ENCODE data around the gene CRIM1. TPM values are rescaled to one million over a fixed set of nuclear protein-coding genes. Genes with fewer than 3 reads are reported as not detected.

CRIM1 gene
- total RNA-seq, 1 donor from 2014 or later, result 25.8 TPM

DNA sequence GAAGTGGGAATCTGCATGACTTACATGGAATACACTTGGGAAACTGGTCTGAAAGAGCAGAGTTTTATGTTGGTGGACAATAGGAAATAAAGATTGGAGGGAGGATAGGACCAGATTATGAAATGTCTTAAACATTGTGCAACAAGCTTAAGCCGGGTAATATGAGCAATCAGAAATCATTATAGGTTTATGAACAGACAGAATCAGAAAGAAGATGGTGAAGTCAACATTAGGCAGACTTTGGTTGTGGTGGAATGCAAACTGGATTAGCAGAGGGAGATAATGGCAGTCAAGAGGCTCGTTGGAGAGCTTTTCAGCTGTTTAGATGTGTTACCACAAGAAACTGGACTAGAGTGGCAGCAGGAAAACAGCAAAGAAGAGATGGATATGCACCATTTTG, 43.5 kb downstream of the CRIM1 start:
- Mint-ChIP-seq H3K36me3 (ENCODE audit: insufficient read depth) (peaks cover 2% of the 10 kb centered on the region), H3K4me3 (ENCODE audit: low read depth) (no peak overlapping the region), H3K9me3 (ENCODE audit: low read depth) (no peaks in the 10 kb centered on the region), H3K27ac (no peak overlapping the region), H3K27me3 (no peaks in the 10 kb centered on the region), H3K4me1 (ENCODE audit: low read depth) (peaks cover 6% of the 10 kb centered on the region)
- DNase-seq (ENCODE audit: low spot score, unreplicated experiment), result no peak
- TF ChIP-seq, protein P1, sequence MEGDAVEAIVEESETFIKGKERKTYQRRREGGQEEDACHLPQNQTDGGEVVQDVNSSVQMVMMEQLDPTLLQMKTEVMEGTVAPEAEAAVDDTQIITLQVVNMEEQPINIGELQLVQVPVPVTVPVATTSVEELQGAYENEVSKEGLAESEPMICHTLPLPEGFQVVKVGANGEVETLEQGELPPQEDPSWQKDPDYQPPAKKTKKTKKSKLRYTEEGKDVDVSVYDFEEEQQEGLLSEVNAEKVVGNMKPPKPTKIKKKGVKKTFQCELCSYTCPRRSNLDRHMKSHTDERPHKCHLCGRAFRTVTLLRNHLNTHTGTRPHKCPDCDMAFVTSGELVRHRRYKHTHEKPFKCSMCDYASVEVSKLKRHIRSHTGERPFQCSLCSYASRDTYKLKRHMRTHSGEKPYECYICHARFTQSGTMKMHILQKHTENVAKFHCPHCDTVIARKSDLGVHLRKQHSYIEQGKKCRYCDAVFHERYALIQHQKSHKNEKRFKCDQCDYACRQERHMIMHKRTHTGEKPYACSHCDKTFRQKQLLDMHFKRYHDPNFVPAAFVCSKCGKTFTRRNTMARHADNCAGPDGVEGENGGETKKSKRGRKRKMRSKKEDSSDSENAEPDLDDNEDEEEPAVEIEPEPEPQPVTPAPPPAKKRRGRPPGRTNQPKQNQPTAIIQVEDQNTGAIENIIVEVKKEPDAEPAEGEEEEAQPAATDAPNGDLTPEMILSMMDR (IDR thresholded peaks at IDR 0.05; ENCODE audit: unreplicated experiment), result no peak

DNA sequence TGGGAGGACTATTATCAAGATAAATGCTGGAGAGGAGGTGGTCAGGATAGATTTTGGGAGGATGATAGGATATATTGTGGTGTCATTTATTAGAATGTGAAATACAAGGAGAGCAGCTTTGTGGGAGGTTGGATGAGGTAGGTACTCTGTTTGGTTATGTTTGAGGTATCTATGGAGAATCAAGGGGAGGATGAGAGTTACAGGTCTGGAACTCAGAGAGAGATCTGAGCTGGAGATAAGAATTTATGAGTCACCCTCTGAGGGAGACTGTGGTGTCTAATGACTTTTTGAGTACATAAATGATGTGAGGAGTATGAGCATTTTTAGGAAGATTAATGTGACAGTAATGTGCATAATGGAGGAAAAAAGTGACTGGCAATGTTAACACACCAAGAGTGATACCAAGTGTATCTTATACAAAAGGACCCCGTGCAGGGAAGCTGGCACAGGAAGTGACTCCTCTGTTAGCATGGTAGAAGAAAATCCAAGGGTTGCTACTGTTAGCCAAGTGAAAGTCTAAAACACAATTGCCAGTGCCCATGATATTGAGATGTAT, 48.2 kb downstream of the CRIM1 start:
- Mint-ChIP-seq H3K4me3 (ENCODE audit: low read depth) (no peak overlapping the region), H3K4me1 (ENCODE audit: low read depth) (peaks cover 7% of the 10 kb centered on the region), H3K27ac (no peak overlapping the region), H3K9me3 (ENCODE audit: low read depth) (no peaks in the 10 kb centered on the region), H3K27me3 (no peaks in the 10 kb centered on the region), H3K36me3 (ENCODE audit: insufficient read depth) (no peaks in the 10 kb centered on the region)
- no peak for DNase-seq (ENCODE audit: low spot score, unreplicated experiment)
- TF ChIP-seq, protein P1 (IDR thresholded peaks at IDR 0.05; ENCODE audit: unreplicated experiment), result no peak

DNA sequence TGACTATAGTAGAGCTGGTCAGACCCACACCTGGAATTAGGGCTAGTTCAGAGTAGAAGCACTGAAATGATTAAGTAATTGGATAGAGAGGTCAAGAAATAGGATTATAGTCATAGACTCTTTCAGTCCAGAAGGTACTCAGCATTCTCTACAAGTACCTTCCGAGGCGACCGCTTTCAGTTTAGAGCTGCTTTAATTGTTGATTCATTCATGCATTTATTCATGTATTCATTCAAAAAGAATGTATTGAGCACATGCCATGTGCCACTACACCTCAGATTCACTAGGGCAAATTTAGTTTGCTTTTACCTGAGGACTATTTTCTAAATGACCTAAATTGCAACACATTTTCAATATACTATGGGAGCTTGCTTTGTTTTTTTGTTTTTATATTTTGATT, 48.7 kb downstream of the CRIM1 start:
- H3K27me3 Mint-ChIP-seq, result no peaks in the 10 kb centered on the region
- no peaks in the 10 kb centered on the region for H3K36me3 Mint-ChIP-seq (ENCODE audit: insufficient read depth)
- H3K9me3 Mint-ChIP-seq (ENCODE audit: low read depth), result no peaks in the 10 kb centered on the region
- peaks cover 7% of the 10 kb centered on the region for H3K4me1 Mint-ChIP-seq (ENCODE audit: low read depth)
- no peak overlapping the region for H3K4me3 Mint-ChIP-seq (ENCODE audit: low read depth)
- no peak for DNase-seq (ENCODE audit: low spot score, unreplicated experiment)
- TF ChIP-seq, protein P1 (IDR thresholded peaks at IDR 0.05; ENCODE audit: unreplicated experiment), result no peak
- H3K27ac Mint-ChIP-seq, result no peak overlapping the region

DNA sequence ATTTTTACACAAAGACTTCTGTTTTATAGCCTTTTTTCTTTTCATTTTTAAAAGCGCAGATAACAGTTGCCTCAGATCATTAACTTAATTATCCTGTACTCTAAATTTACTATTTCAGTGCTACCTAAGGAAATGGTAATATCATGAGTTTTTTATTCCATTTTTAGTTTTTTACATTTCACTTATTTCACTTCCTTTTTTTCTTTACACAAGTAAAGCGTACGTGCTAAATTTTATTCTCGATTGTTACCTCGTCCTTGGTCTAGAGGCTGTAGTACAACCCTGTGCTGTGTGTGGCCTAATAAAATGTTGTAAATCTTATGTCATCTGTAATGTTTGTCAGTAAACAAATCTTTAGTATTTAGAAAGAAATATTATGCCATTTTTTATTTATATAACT, 49.2 kb downstream of the CRIM1 start:
- Mint-ChIP-seq H3K4me1 (ENCODE audit: low read depth) (peaks cover 7% of the 10 kb centered on the region), H3K9me3 (ENCODE audit: low read depth) (no peaks in the 10 kb centered on the region), H3K36me3 (ENCODE audit: insufficient read depth) (no peaks in the 10 kb centered on the region), H3K4me3 (ENCODE audit: low read depth) (no peak overlapping the region), H3K27me3 (no peaks in the 10 kb centered on the region), H3K27ac (no peak overlapping the region)
- TF ChIP-seq, protein P1 (IDR thresholded peaks at IDR 0.05; ENCODE audit: unreplicated experiment), result no peak
- DNase-seq (ENCODE audit: low spot score, unreplicated experiment), result no peak

DNA sequence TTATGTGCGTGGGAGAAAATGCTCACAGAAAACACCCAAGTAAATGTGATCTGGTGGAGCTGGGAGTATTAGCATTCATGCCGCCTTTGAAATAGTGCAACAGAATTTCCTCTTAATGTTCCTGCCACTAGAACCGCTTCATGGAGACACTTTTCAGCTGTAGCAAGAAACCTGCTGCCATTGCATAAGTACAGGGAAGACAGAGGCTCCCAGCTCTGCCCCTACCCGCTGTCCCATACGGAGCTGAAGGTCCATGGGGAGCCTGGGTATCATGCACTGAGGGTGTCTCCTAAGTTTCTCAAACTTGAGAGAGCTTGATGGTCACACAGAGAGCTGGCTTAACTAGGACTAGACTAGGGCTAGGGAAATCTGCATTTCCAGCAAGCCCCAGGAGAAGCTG, 49.6 kb downstream of the CRIM1 start:
- Mint-ChIP-seq H3K27ac (no peak overlapping the region), H3K9me3 (ENCODE audit: low read depth) (no peaks in the 10 kb centered on the region), H3K4me1 (ENCODE audit: low read depth) (peaks cover 8% of the 10 kb centered on the region), H3K36me3 (ENCODE audit: insufficient read depth) (no peaks in the 10 kb centered on the region), H3K4me3 (ENCODE audit: low read depth) (no peak overlapping the region), H3K27me3 (no peaks in the 10 kb centered on the region)
- TF ChIP-seq, protein P1 (IDR thresholded peaks at IDR 0.05; ENCODE audit: unreplicated experiment), result no peak
- DNase-seq (ENCODE audit: low spot score, unreplicated experiment), result no peak

Measured in progenitor cell of endocrine pancreas (in vitro differentiated cells).